Ovary (tissue), 9 donors: ENCODE data around the gene GJC3. TPM values are rescaled to one million over a fixed set of nuclear protein-coding genes. Genes with fewer than 3 reads are reported as not detected.

Experiments used
- DNase-seq, 5 donors: peaks; one replicate each; pipeline ENCODE4 v3.0.0-alpha.2; 2019 to 2020
- H3K27ac ChIP-seq, 2 donors: fragments of 200-600 bp; one replicate each; pipeline versions ENCODE4 v1.5.1 to v1.8.0; 2019 to 2022
- H3K27me3 ChIP-seq: fragments of 200-600 bp; one replicate; pipeline ENCODE4 v1.8.0; 2022
- H3K36me3 ChIP-seq: fragments of 200-600 bp; sonication (generic); one replicate; pipeline ENCODE4 v1.5.1; 2019
- H3K4me1 ChIP-seq: one replicate; pipeline ENCODE4 v1.8.1; 2013; ENCODE audit warnings: mild to moderate bottlenecking, moderate library complexity; ENCODE audit not compliant: insufficient read depth
- H3K4me3 ChIP-seq: fragments of 200-600 bp; sonication (generic); one replicate; pipeline ENCODE4 v1.5.1; 2017
- H3K9me3 ChIP-seq, 2 donors: fragments of 200-600 bp in 1 of 2; sonication (generic) in 1 of 2; one replicate each; pipeline versions ENCODE4 v1.5.1 to v1.8.1; 2013 to 2019; ENCODE audit warnings: mild to moderate bottlenecking in 1 of 2, moderate library complexity in 1 of 2
- EP300 ChIP-seq: sonication (generic); formaldehyde crosslinking; IDR thresholded peaks from one replicate; pipeline ENCODE4 v1.6.1; 2017; ENCODE audit warnings: antibody characterized with exemption
- POLR2A ChIP-seq: fragments of 450-650 bp; IDR thresholded peaks from one replicate; pipeline ENCODE4 v1.6.1; 2017; ENCODE audit warnings: antibody characterized with exemption, mild to moderate bottlenecking, moderate library complexity
- WGBS, 3 donors: extraction: QIAGEN DNeasy Blood & Tissue Kit in 1 of 3; methylation state at CpG; one replicate each; pipeline versions ENCODE4 v1.1.5 to v1.1.7; 2013 to 2017; 5-methylcytosine and 5-hydroxymethylcytosine counted together
- intact Hi-C, 4 donors: fragments of 100-400 bp; cut with DNase I; formaldehyde crosslinking; loops; one replicate each; pipeline versions ENCODE4 v1.11.0 to v1.15.1; 2022 to 2023
- polyA plus RNA-seq, 2 donors: library from polyadenylated mRNA; stranded (reverse); fragments of 200-250 nt in 1 of 2; fragments of 350-450 nt in 1 of 2; fragmentation: Illumina TruSeq in 1 of 2; extraction: RNeasy Lipid Tissue Mini Kit (QIAGEN cat#74804) in 1 of 2; gene quantifications; one replicate each; pipeline ENCODE4 v1.2.3, GENCODE V29; 2013 to 2014
- small RNA-seq: library from RNA; depleted of rRNA; stranded (forward); fragments of <200 nt; gene quantifications from one replicate; pipeline ENCODE3, GENCODE V24; 2016
- total RNA-seq, 7 donors: library from RNA; depleted of rRNA in 2 of 7; stranded (reverse); fragments of >200 nt in 2 of 7; fragmentation: NEBNext Ultra II Directional in 3 of 7; extraction: Animal tissue kit (Norgen Biotek cat#: 25700) in 3 of 7; gene quantifications; one replicate each; pipeline versions ENCODE4 v1.1.0 to v1.2.4, GENCODE V29; 2016 to 2023
- TF ChIP-seq, protein P1 (sequence below), 3 donors: fragments of 450-650 bp in 2 of 3; fragments of 200-600 bp in 1 of 3; IDR thresholded peaks; one replicate each; pipeline versions ENCODE4 v1.5.1 to v1.8.0; 2016 to 2022; ENCODE audit warnings: antibody characterized with exemption in 3 of 3, mild to moderate bottlenecking in 1 of 3
- donor health status: DM: no; HTN: no; CAD: no; lungs with moderate emphysema.
- donor health status: DM: no; HTN: no; CAD: no.
- donor health status: Bipolar disorder and iron deficiency.
- donor health status: DM: yes; HTN: yes; CAD: no.
- donor health status: DM: no; HTN: no; CAD: no.
- donor health status: DM: yes; HTN: yes; CAD: no.

GJC3 gene
- total and polyA plus RNA-seq, 9 donors = 0.18 to 1.3 (median 0.39) TPM; not detected in 3

GRCh38 chr7:99876933-99877332 lies 52.5 kb downstream of the GJC3 start, which contains the start of gene OR2AE1:
TSS of gene OR2AE1 (minus strand) at chr7:99877033. CDS start at chr7:99877033, 0 bp downstream.
- no peak within 1 kb of the TSS for H3K27ac ChIP-seq
- DNase-seq = no peak
- TF ChIP-seq, protein P1, sequence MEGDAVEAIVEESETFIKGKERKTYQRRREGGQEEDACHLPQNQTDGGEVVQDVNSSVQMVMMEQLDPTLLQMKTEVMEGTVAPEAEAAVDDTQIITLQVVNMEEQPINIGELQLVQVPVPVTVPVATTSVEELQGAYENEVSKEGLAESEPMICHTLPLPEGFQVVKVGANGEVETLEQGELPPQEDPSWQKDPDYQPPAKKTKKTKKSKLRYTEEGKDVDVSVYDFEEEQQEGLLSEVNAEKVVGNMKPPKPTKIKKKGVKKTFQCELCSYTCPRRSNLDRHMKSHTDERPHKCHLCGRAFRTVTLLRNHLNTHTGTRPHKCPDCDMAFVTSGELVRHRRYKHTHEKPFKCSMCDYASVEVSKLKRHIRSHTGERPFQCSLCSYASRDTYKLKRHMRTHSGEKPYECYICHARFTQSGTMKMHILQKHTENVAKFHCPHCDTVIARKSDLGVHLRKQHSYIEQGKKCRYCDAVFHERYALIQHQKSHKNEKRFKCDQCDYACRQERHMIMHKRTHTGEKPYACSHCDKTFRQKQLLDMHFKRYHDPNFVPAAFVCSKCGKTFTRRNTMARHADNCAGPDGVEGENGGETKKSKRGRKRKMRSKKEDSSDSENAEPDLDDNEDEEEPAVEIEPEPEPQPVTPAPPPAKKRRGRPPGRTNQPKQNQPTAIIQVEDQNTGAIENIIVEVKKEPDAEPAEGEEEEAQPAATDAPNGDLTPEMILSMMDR (IDR thresholded peaks at IDR 0.05) = no peak
- TF ChIP-seq POLR2A (no peak), EP300 (no peak)
- H3K4me1 ChIP-seq = no peaks in the 10 kb centered on the region
- WGBS, 3 donors = 67 to 79% (median 68%) methylated on average over 3 of the region's 3 CpGs
- no peaks in the 10 kb centered on the region for H3K36me3 ChIP-seq
- no peaks in the 10 kb centered on the region for H3K27me3 ChIP-seq
- no peaks in the 10 kb centered on the region for H3K9me3 ChIP-seq
- no peak within 1 kb of the TSS for H3K4me3 ChIP-seq
- intact Hi-C loops = no loop called here

GRCh38 chr7:99876491-99876890 lies 52.9 kb downstream of the GJC3 start:
- intact Hi-C loops = no loop called here
- Histone ChIP-seq H3K9me3 (no peaks in the 10 kb centered on the region), H3K4me1 (no peaks in the 10 kb centered on the region), H3K27ac (no peak overlapping the region), H3K36me3 (no peaks in the 10 kb centered on the region), H3K27me3 (no peaks in the 10 kb centered on the region), H3K4me3 (no peak overlapping the region)
- TF ChIP-seq EP300 = no peak
- TF ChIP-seq, protein P1 (IDR thresholded peaks at IDR 0.05) = no peak
- TF ChIP-seq POLR2A = no peak
- WGBS, 3 donors = 88 to 93% (median 89%) methylated on average over 5 of the region's 5 CpGs
- DNase-seq = no peak

Small RNA genes lying within 50 kb of the gene (small RNA-seq; reads per million reads assigned to genes)
- gene RF00019 (not detected), gene RF00561 (not detected)

Other genes with a start within 250 kb of the GJC3 start
- 10 to 100 TPM in 1 of 7 donors, 1 to 10 TPM in 3, under 1 TPM in 3; 0.20 to 34.5 (median 1.9) TPM for gene CYP3A5, start 249.6 kb downstream of the GJC3 start, total RNA-seq
- gene CYP3A5, start 249.6 kb downstream of the GJC3 start, polyA plus RNA-seq = 1 to 10 TPM in 1 of 2 donors, under 1 TPM in 1; 0.45 to 1.3 TPM
- under 1 TPM in 4 of 7 donors, not detected in 3; 0.20 to 0.36 (median 0.31) TPM for gene CYP3A7, start 194.4 kb downstream of the GJC3 start, total RNA-seq
- gene CYP3A7, start 194.4 kb downstream of the GJC3 start, polyA plus RNA-seq = under 1 TPM; 0.04 to 0.30 TPM
- 1 to 10 TPM in 2 of 7 donors, under 1 TPM in 4, not detected in 1; 0.15 to 3.7 (median 0.49) TPM for gene CYP3A4, start 145.4 kb downstream of the GJC3 start, total RNA-seq
- gene CYP3A4, start 145.4 kb downstream of the GJC3 start, polyA plus RNA-seq = under 1 TPM; 0.05 to 0.25 TPM
- under 1 TPM in 2 of 7 donors, not detected in 5; 0.37 to 0.53 TPM for gene CYP3A43, start 101.6 kb downstream of the GJC3 start, total RNA-seq
- not detected for gene CYP3A43, start 101.6 kb downstream of the GJC3 start, polyA plus RNA-seq
- gene OR2AE1, start 52.6 kb downstream of the GJC3 start, total RNA-seq = under 1 TPM in 1 of 7 donors, not detected in 6; 0.57 TPM
- gene OR2AE1, start 52.6 kb downstream of the GJC3 start, polyA plus RNA-seq = not detected
- 10 to 100 TPM; 31.7 to 58.9 (median 45.1) TPM for gene TRIM4, start 10.1 kb downstream of the GJC3 start, total RNA-seq
- gene TRIM4, start 10.1 kb downstream of the GJC3 start, polyA plus RNA-seq = 10 to 100 TPM; 42.2 to 64.8 TPM
- gene AZGP1, start 46.4 kb upstream of the GJC3 start, total RNA-seq = 10 to 100 TPM in 1 of 7 donors, 1 to 10 TPM in 3, under 1 TPM in 3; 0.34 to 21.3 (median 2.3) TPM
- gene AZGP1, start 46.4 kb upstream of the GJC3 start, polyA plus RNA-seq = 1 to 10 TPM; 1.3 to 5.4 TPM
- 10 to 100 TPM; 28.8 to 90.7 (median 73.9) TPM for gene ZKSCAN1, start 86.0 kb upstream of the GJC3 start, total RNA-seq
- 10 to 100 TPM; 14.2 to 29.4 TPM for gene ZKSCAN1, start 86.0 kb upstream of the GJC3 start, polyA plus RNA-seq
- 10 to 100 TPM in 6 of 7 donors, 1 to 10 TPM in 1; 9.2 to 16.2 (median 13.5) TPM for gene ZSCAN21, start 120.2 kb upstream of the GJC3 start, total RNA-seq
- gene ZSCAN21, start 120.2 kb upstream of the GJC3 start, polyA plus RNA-seq = 10 to 100 TPM in 1 of 2 donors, 1 to 10 TPM in 1; 9.2 to 11.8 TPM
- gene ZNF3, start 152.1 kb upstream of the GJC3 start, total RNA-seq = 10 to 100 TPM; 21.9 to 45.0 (median 38.4) TPM
- 10 to 100 TPM; 28.0 to 41.3 TPM for gene ZNF3, start 152.1 kb upstream of the GJC3 start, polyA plus RNA-seq
- gene COPS6, start 159.3 kb upstream of the GJC3 start, total RNA-seq = 100 to 1,000 TPM in 2 of 7 donors, 10 to 100 TPM in 5; 33.6 to 110 (median 98.2) TPM
- 100 to 1,000 TPM in 1 of 2 donors, 10 to 100 TPM in 1; 97.4 to 145 TPM for gene COPS6, start 159.3 kb upstream of the GJC3 start, polyA plus RNA-seq
- gene MCM7, start 171.8 kb upstream of the GJC3 start, total RNA-seq = 10 to 100 TPM; 24.4 to 57.6 (median 37.9) TPM
- gene MCM7, start 171.8 kb upstream of the GJC3 start, polyA plus RNA-seq = 10 to 100 TPM; 45.1 to 79.7 TPM
- 10 to 100 TPM; 10.9 to 20.3 (median 14.2) TPM for gene AP4M1, start 172.0 kb upstream of the GJC3 start, total RNA-seq
- 10 to 100 TPM; 13.8 to 19.0 TPM for gene AP4M1, start 172.0 kb upstream of the GJC3 start, polyA plus RNA-seq
- 10 to 100 TPM; 35.9 to 66.1 (median 57.5) TPM for gene TAF6, start 189.7 kb upstream of the GJC3 start, total RNA-seq
- gene TAF6, start 189.7 kb upstream of the GJC3 start, polyA plus RNA-seq = 10 to 100 TPM; 43.1 to 52.1 TPM
- gene CNPY4, start 190.0 kb upstream of the GJC3 start, total RNA-seq = 10 to 100 TPM; 11.7 to 28.7 (median 22.0) TPM
- gene CNPY4, start 190.0 kb upstream of the GJC3 start, polyA plus RNA-seq = 10 to 100 TPM; 33.9 to 42.8 TPM
- 1 to 10 TPM; 3.4 to 6.7 (median 4.5) TPM for gene MBLAC1, start 197.3 kb upstream of the GJC3 start, total RNA-seq
- gene MBLAC1, start 197.3 kb upstream of the GJC3 start, polyA plus RNA-seq = 1 to 10 TPM in 1 of 2 donors, under 1 TPM in 1; 0.28 to 3.4 TPM
- 100 to 1,000 TPM; 101 to 245 (median 108) TPM for gene LAMTOR4, start 219.3 kb upstream of the GJC3 start, total RNA-seq
- 100 to 1,000 TPM in 1 of 2 donors, 10 to 100 TPM in 1; 10.3 to 246 TPM for gene LAMTOR4, start 219.3 kb upstream of the GJC3 start, polyA plus RNA-seq
- 10 to 100 TPM in 5 of 7 donors, 1 to 10 TPM in 2; 6.2 to 27.2 (median 14.8) TPM for gene TRAPPC14, start 229.1 kb upstream of the GJC3 start, total RNA-seq
- gene TRAPPC14, start 229.1 kb upstream of the GJC3 start, polyA plus RNA-seq = 1 to 10 TPM; 2.8 to 9.1 TPM
- gene GAL3ST4, start 239.0 kb upstream of the GJC3 start, total RNA-seq = 10 to 100 TPM in 2 of 7 donors, 1 to 10 TPM in 5; 3.1 to 16.3 (median 7.4) TPM
- gene GAL3ST4, start 239.0 kb upstream of the GJC3 start, polyA plus RNA-seq = 10 to 100 TPM in 1 of 2 donors, 1 to 10 TPM in 1; 4.3 to 10.6 TPM
- gene GPC2, start 247.8 kb upstream of the GJC3 start, total RNA-seq = 1 to 10 TPM; 2.0 to 5.6 (median 3.1) TPM
- 1 to 10 TPM in 1 of 2 donors, under 1 TPM in 1; 0.25 to 2.9 TPM for gene GPC2, start 247.8 kb upstream of the GJC3 start, polyA plus RNA-seq
- 1 to 10 TPM in 4 of 7 donors, under 1 TPM in 3; 0.66 to 2.8 (median 1.7) TPM for gene STAG3, start 248.3 kb upstream of the GJC3 start, total RNA-seq
- 1 to 10 TPM; 1.9 to 3.2 TPM for gene STAG3, start 248.3 kb upstream of the GJC3 start, polyA plus RNA-seq